Measurements from ENCODE around the gene CZIB. TPM values are rescaled to one million over a fixed set of nuclear protein-coding genes. Genes with fewer than 3 reads are reported as not detected.

Gene CZIB
- total RNA-seq, 1 donor from 2014 or later = 46.7 TPM

Other genes starting within 250 kb of the CZIB start
- not detected in 2 replicates for gene PODN, start 158.4 kb downstream of the CZIB start, total RNA-seq
- gene SLC1A7, start 78.0 kb downstream of the CZIB start, total RNA-seq = not detected in 2 replicates
- gene CPT2, start 23.8 kb downstream of the CZIB start, total RNA-seq = 12.4 and 12.9 TPM in 2 replicates
- 67.7 and 71.7 TPM in 2 replicates for gene MAGOH, start 17.9 kb upstream of the CZIB start, total RNA-seq
- 68.4 and 71.7 TPM in 2 replicates for gene LRP8, start 107.4 kb upstream of the CZIB start, total RNA-seq
- gene DMRTB1, start 238.8 kb upstream of the CZIB start, total RNA-seq = not detected in 2 replicates